A673 (cell line): ENCODE measurements around the gene CD9. TPM values are rescaled to one million over a fixed set of nuclear protein-coding genes. Genes with fewer than 3 reads are reported as not detected.

Source experiments
- BruUV-seq: library from RNA; stranded (reverse); fragments of 400-500 nt; replicated peaks from 2 replicates; lab custom pipeline; 2021; lab: Mats Ljungman, UMichigan
- CTCF ChIA-PET: fragments of 300-600 bp; sonication (Branson Sonifier 250); formaldehyde crosslinking; loops from one replicate; lab custom pipeline; 2022; ENCODE audit warnings: antibody characterized with exemption; lab: Charles Lee
- POLR2A ChIA-PET: fragments of 300-600 bp; sonication (Branson Sonifier 250); formaldehyde crosslinking; loops from one replicate; lab custom pipeline; 2022; ENCODE audit warnings: antibody characterized with exemption; ENCODE audit not compliant: low non-redundant PET; lab: Charles Lee
- DNase-seq: peaks from one replicate; pipeline ENCODE4 v3.0.0-alpha.2; 2015; ENCODE audit warnings: low spot score
- H3K27ac ChIP-seq: fragments of 200-600 bp; sonication (generic); 2 replicates; pipeline ENCODE4 v1.5.1; 2016; ENCODE audit warnings: mixed run types, low read depth, mild to moderate bottlenecking, mixed read lengths, antibody characterized with exemption, low read length; ENCODE audit not compliant: poor library complexity, severe bottlenecking
- H3K27me3 ChIP-seq: fragments of 200-600 bp; sonication (generic); replicated peaks from 2 replicates; pipeline ENCODE4 v1.6.1; 2017; ENCODE audit warnings: mixed run types, low read depth, mild to moderate bottlenecking, mixed read lengths, antibody characterized with exemption, low read length; ENCODE audit not compliant: insufficient read depth, poor library complexity
- H3K36me3 ChIP-seq: fragments of 200-600 bp; sonication (generic); 2 replicates; pipeline ENCODE4 v1.6.1; 2016; ENCODE audit warnings: mixed run types, mild to moderate bottlenecking, mixed read lengths, antibody characterized with exemption, low read length; ENCODE audit not compliant: insufficient read depth, poor library complexity, severe bottlenecking
- H3K4me1 ChIP-seq: fragments of 200-600 bp; sonication (generic); 2 replicates; pipeline ENCODE4 v1.6.1; 2017; ENCODE audit warnings: mixed run types, mild to moderate bottlenecking, mixed read lengths, antibody characterized with exemption, low read length; ENCODE audit not compliant: insufficient read depth, poor library complexity, severe bottlenecking
- H3K4me3 ChIP-seq: fragments of 200-600 bp; sonication (generic); 2 replicates; pipeline ENCODE4 v1.5.1; 2016; ENCODE audit warnings: low read depth, mixed run types, mild to moderate bottlenecking, mixed read lengths, low read length; ENCODE audit not compliant: poor library complexity, severe bottlenecking
- H3K9me3 ChIP-seq: fragments of 200-600 bp; sonication (generic); 2 replicates; pipeline ENCODE4 v1.6.1; 2016; ENCODE audit warnings: mixed run types, low read depth, mild to moderate bottlenecking, mixed read lengths, antibody characterized with exemption, low read length; ENCODE audit not compliant: poor library complexity, severe bottlenecking
- EZH2 ChIP-seq: fragments of 200-600 bp; sonication (generic); IDR thresholded peaks from 2 replicates; pipeline ENCODE4 v1.6.1; 2017; ENCODE audit warnings: borderline replicate concordance, low read depth, mild to moderate bottlenecking, mixed read lengths, antibody characterized with exemption, low read length; ENCODE audit not compliant: poor library complexity, severe bottlenecking
- intact Hi-C: fragments of 100-400 bp; cut with micrococcal nuclease; formaldehyde crosslinking; loops from one replicate; pipeline ENCODE4 v1.10.0; 2022; ENCODE audit not compliant: unreplicated experiment
- total RNA-seq: library from RNA; stranded (reverse); gene quantifications from 2 replicates; pipeline ENCODE4 v1.2.3, GENCODE V29; 2021
- TF ChIP-seq, protein P1 (sequence below): fragments of 300-800, 200-600 bp; sonication (generic); conservative IDR thresholded peaks from 2 replicates; pipeline ENCODE4 v1.5.1; 2017; ENCODE audit warnings: low read depth, mild to moderate bottlenecking, antibody characterized with exemption, low read length, moderate library complexity, mixed read lengths

CD9 gene
- total RNA-seq, 1 experiment from 2014 or later, result 2.8 TPM

GRCh38 chr12:6161124-6161882 is 38.9 kb upstream of the CD9 start:
- DNase-seq, result no peak
- Histone ChIP-seq H3K4me3 (no peak overlapping the region), H3K9me3 (no peaks in the 10 kb centered on the region), H3K4me1 (no peaks in the 10 kb centered on the region), H3K27ac (no peak overlapping the region), H3K27me3 (no peaks in the 10 kb centered on the region), H3K36me3 (no peaks in the 10 kb centered on the region)
- ChIA-PET POLR2A (no interaction called here), CTCF (no interaction called here)
- TF ChIP-seq, protein P1, sequence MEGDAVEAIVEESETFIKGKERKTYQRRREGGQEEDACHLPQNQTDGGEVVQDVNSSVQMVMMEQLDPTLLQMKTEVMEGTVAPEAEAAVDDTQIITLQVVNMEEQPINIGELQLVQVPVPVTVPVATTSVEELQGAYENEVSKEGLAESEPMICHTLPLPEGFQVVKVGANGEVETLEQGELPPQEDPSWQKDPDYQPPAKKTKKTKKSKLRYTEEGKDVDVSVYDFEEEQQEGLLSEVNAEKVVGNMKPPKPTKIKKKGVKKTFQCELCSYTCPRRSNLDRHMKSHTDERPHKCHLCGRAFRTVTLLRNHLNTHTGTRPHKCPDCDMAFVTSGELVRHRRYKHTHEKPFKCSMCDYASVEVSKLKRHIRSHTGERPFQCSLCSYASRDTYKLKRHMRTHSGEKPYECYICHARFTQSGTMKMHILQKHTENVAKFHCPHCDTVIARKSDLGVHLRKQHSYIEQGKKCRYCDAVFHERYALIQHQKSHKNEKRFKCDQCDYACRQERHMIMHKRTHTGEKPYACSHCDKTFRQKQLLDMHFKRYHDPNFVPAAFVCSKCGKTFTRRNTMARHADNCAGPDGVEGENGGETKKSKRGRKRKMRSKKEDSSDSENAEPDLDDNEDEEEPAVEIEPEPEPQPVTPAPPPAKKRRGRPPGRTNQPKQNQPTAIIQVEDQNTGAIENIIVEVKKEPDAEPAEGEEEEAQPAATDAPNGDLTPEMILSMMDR, result no peak
- no peak for TF ChIP-seq EZH2
- intact Hi-C loops, result no loop called here
- BruUV-seq, result no TSS peak

GRCh38 chr12:6163416-6164060 is 36.7 kb upstream of the CD9 start:
- no peak overlapping the region for H3K4me3 ChIP-seq
- no peaks in the 10 kb centered on the region for H3K9me3 ChIP-seq
- H3K27me3 ChIP-seq, result no peaks in the 10 kb centered on the region
- no peak overlapping the region for H3K27ac ChIP-seq
- H3K4me1 ChIP-seq, result no peaks in the 10 kb centered on the region
- intact Hi-C loops, result no loop called here
- TF ChIP-seq, protein P1, result no peak
- TF ChIP-seq EZH2, result no peak
- BruUV-seq, result no TSS peak
- DNase-seq, result no peak
- H3K36me3 ChIP-seq, result no peaks in the 10 kb centered on the region
- ChIA-PET CTCF (no interaction called here), POLR2A (no interaction called here)

GRCh38 chr12:6165395-6165794 is 34.8 kb upstream of the CD9 start:
- H3K27ac ChIP-seq, result no peak overlapping the region
- DNase-seq, result no peak
- H3K4me1 ChIP-seq, result no peaks in the 10 kb centered on the region
- TF ChIP-seq, protein P1, result no peak
- no peak for TF ChIP-seq EZH2
- no peaks in the 10 kb centered on the region for H3K9me3 ChIP-seq
- CTCF ChIA-PET, result no interaction called here
- H3K27me3 ChIP-seq, result no peaks in the 10 kb centered on the region
- H3K36me3 ChIP-seq, result no peaks in the 10 kb centered on the region
- POLR2A ChIA-PET, result no interaction called here
- no TSS peak for BruUV-seq
- no peak overlapping the region for H3K4me3 ChIP-seq
- intact Hi-C loops, result no loop called here
